ENCODE measurements around the gene KLRC2. TPM values are rescaled to one million over a fixed set of nuclear protein-coding genes. Genes with fewer than 3 reads are reported as not detected.
"Not testable (repeated sequence)": the region's sequence is repeated elsewhere in the genome, so short reads cannot be mapped to it uniquely, and the experiment has no call there.

Gene KLRC2
- total and polyA plus RNA-seq, 2 experiments from 2014 or later: not detected

DNA sequence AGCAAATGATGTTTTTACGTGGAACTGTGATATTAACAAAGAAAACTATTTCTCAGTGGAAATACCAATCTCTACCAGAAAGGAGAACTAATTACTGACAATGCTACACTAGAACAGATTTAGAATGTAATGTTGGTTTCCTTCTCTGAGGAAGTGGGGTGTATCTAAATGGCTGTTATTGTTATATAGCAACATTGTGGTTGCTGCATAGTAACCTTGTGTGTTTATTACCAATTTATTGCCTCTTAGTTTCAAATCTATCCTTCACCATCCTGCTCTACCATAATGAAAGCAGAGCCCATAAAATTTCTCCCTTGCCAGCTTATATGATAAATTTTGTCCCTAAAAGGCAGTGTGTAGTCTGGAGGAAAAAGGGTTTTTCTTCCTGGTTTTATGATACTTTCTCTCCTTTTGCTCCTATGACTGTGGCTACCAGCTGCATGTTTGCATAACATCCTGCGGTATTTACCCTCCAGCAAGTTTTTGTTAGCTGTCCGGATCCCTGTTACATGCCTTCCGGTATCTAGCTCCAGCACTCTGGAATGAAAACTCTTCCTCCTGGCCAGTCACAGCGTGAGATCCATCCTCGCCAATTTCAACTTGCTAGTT is 40.3 kb downstream of the KLRC2 start:
- H3K36me3 Mint-ChIP-seq (ENCODE audit: low read depth): no peaks in the 10 kb centered on the region
- TF ChIP-seq ZNF331 (CRISPR knock-in tag; IDR thresholded peaks at IDR 0.05; ENCODE audit: low read depth): no peak
- no peak overlapping the region for H3K4me2 ChIP-seq
- no peaks in the 10 kb centered on the region for H3K79me2 ChIP-seq (replicated peaks; ENCODE audit: insufficient read depth)
- H3K36me3 ChIP-seq (ENCODE audit: insufficient read depth): no peaks in the 10 kb centered on the region
- no peak overlapping the region for H3K4me3 Mint-ChIP-seq
- no peaks in the 10 kb centered on the region for H3K9me3 Mint-ChIP-seq
- peaks cover 5% of the 10 kb centered on the region for H3K4me1 Mint-ChIP-seq
- no peak overlapping the region for H3K27ac Mint-ChIP-seq
- no peak overlapping the region for H3K27ac ChIP-seq (ENCODE audit: low read depth)
- ATAC-seq: peak; percentile 72
- H3K4me3 ChIP-seq: no peak overlapping the region
- H2AFZ ChIP-seq: peak overlapping the region; percentile 60
- H3K4me1 ChIP-seq (ENCODE audit: insufficient read depth): peaks cover 3% of the 10 kb centered on the region; the same call in 1 of the 2 replicates
- H3F3A ChIP-seq (replicated peaks; ENCODE audit: low read depth): no peaks in the 10 kb centered on the region
- H3K27me3 ChIP-seq (ENCODE audit: insufficient read depth): no peaks in the 10 kb centered on the region
- no peaks in the 10 kb centered on the region for H3K27me3 Mint-ChIP-seq (ENCODE audit: insufficient read depth, low read depth, poor library complexity)
- H3K9me2 ChIP-seq (ENCODE audit: insufficient read depth): no peaks in the 10 kb centered on the region
- peak; percentile 13 for DNase-seq (ENCODE audit: low spot score)
- no peaks in the 10 kb centered on the region for H4K20me1 ChIP-seq (replicated peaks; ENCODE audit: insufficient read depth)

DNA sequence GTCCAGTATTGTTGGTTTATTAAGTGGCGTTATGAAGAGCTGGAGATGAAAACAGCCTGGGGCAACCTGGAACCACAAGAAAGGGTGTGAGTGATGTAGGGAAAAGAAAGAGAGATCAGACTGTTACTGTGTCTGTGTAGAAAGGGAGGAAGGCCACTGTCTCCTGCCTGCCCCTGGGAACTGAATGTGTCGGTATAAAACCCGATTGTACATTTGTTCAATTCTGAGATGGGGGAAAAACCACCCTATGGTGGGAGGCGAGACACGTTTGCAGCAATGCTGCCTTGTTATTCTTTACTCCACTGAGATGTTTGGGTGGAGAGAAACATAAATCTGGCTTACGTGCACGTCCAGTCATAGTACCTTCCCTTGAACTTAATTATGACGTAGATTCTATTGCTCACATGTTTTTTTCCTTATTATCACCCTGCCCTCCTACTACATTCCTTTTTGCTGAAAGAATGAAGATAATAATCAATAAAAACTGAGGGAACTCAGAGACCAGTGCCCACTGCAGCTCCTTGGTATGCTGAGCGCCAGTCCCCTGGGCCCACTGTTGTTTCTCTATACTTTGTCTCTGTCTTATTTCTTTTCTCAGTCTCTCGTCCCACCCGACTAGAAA is 41.2 kb downstream of the KLRC2 start:
- not testable (repeated sequence) for H3K27me3 ChIP-seq (ENCODE audit: insufficient read depth); H3K4me3 ChIP-seq; H3K4me2 ChIP-seq; ATAC-seq; H3K36me3 Mint-ChIP-seq (ENCODE audit: low read depth); H3K36me3 ChIP-seq (ENCODE audit: insufficient read depth); H3K79me2 ChIP-seq (replicated peaks; ENCODE audit: insufficient read depth); H3K4me1 ChIP-seq (ENCODE audit: insufficient read depth); H3K9me2 ChIP-seq (ENCODE audit: insufficient read depth); H3F3A ChIP-seq (replicated peaks; ENCODE audit: low read depth); DNase-seq (ENCODE audit: low spot score); H4K20me1 ChIP-seq (replicated peaks; ENCODE audit: insufficient read depth); H3K27ac Mint-ChIP-seq; H3K4me1 Mint-ChIP-seq; H3K27ac ChIP-seq (ENCODE audit: low read depth); H3K4me3 Mint-ChIP-seq; H3K27me3 Mint-ChIP-seq (ENCODE audit: insufficient read depth, low read depth, poor library complexity); H3K9me3 Mint-ChIP-seq
- H2AFZ ChIP-seq: peak overlapping the region; percentile 60

DNA sequence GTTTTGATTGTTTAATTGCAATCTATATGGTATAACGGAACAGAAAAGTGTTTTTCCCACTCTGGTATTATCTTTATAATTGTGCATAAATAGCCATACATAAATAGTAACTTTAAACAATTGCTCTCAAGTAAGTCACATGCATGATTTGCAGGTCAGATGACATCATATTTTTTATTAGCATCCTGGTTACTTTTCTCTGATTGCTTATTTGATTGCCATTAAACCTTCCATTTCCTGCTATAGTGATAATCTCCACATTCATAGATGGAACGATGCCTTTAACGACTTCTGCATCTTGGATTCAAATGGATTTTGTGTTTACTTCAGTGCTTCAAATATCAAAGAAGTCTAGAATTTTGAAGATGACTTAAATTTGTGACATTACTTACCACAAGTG is 42.5 kb downstream of the KLRC2 start:
- Histone ChIP-seq H3K4me2 (no peak overlapping the region), H3K36me3 (ENCODE audit: insufficient read depth) (no peaks in the 10 kb centered on the region), H3K79me2 (replicated peaks; ENCODE audit: insufficient read depth) (no peaks in the 10 kb centered on the region), H3K27me3 (ENCODE audit: insufficient read depth) (no peaks in the 10 kb centered on the region), H3K4me1 (ENCODE audit: insufficient read depth) (peaks cover 3% of the 10 kb centered on the region; the same call in 1 of the 2 replicates), H3K4me3 (no peak overlapping the region), H2AFZ (no peak overlapping the region), H3K9me2 (ENCODE audit: insufficient read depth) (no peaks in the 10 kb centered on the region), H3F3A (replicated peaks; ENCODE audit: low read depth) (no peaks in the 10 kb centered on the region), H4K20me1 (replicated peaks; ENCODE audit: insufficient read depth) (no peaks in the 10 kb centered on the region), H3K27ac (ENCODE audit: low read depth) (no peak overlapping the region)
- Mint-ChIP-seq H3K4me3 (no peak overlapping the region), H3K4me1 (peaks cover 5% of the 10 kb centered on the region), H3K27me3 (ENCODE audit: insufficient read depth, low read depth, poor library complexity) (no peaks in the 10 kb centered on the region), H3K36me3 (ENCODE audit: low read depth) (no peaks in the 10 kb centered on the region), H3K9me3 (no peaks in the 10 kb centered on the region), H3K27ac (no peak overlapping the region)
- TF ChIP-seq, protein P1, sequence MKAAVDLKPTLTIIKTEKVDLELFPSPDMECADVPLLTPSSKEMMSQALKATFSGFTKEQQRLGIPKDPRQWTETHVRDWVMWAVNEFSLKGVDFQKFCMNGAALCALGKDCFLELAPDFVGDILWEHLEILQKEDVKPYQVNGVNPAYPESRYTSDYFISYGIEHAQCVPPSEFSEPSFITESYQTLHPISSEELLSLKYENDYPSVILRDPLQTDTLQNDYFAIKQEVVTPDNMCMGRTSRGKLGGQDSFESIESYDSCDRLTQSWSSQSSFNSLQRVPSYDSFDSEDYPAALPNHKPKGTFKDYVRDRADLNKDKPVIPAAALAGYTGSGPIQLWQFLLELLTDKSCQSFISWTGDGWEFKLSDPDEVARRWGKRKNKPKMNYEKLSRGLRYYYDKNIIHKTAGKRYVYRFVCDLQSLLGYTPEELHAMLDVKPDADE (IDR thresholded peaks at IDR 0.05): no peak
- TF ChIP-seq POLR2AphosphoS5 (IDR thresholded peaks at IDR 0.05; ENCODE audit: low read depth) (no peak), JUNB (IDR thresholded peaks at IDR 0.05; ENCODE audit: unreplicated experiment) (no peak), STAT1 (IDR thresholded peaks at IDR 0.05; ENCODE audit: unreplicated experiment) (no peak), EZH2phosphoT487 (IDR thresholded peaks at IDR 0.05; ENCODE audit: unreplicated experiment) (no peak)
- TF ChIP-seq, protein P2, sequence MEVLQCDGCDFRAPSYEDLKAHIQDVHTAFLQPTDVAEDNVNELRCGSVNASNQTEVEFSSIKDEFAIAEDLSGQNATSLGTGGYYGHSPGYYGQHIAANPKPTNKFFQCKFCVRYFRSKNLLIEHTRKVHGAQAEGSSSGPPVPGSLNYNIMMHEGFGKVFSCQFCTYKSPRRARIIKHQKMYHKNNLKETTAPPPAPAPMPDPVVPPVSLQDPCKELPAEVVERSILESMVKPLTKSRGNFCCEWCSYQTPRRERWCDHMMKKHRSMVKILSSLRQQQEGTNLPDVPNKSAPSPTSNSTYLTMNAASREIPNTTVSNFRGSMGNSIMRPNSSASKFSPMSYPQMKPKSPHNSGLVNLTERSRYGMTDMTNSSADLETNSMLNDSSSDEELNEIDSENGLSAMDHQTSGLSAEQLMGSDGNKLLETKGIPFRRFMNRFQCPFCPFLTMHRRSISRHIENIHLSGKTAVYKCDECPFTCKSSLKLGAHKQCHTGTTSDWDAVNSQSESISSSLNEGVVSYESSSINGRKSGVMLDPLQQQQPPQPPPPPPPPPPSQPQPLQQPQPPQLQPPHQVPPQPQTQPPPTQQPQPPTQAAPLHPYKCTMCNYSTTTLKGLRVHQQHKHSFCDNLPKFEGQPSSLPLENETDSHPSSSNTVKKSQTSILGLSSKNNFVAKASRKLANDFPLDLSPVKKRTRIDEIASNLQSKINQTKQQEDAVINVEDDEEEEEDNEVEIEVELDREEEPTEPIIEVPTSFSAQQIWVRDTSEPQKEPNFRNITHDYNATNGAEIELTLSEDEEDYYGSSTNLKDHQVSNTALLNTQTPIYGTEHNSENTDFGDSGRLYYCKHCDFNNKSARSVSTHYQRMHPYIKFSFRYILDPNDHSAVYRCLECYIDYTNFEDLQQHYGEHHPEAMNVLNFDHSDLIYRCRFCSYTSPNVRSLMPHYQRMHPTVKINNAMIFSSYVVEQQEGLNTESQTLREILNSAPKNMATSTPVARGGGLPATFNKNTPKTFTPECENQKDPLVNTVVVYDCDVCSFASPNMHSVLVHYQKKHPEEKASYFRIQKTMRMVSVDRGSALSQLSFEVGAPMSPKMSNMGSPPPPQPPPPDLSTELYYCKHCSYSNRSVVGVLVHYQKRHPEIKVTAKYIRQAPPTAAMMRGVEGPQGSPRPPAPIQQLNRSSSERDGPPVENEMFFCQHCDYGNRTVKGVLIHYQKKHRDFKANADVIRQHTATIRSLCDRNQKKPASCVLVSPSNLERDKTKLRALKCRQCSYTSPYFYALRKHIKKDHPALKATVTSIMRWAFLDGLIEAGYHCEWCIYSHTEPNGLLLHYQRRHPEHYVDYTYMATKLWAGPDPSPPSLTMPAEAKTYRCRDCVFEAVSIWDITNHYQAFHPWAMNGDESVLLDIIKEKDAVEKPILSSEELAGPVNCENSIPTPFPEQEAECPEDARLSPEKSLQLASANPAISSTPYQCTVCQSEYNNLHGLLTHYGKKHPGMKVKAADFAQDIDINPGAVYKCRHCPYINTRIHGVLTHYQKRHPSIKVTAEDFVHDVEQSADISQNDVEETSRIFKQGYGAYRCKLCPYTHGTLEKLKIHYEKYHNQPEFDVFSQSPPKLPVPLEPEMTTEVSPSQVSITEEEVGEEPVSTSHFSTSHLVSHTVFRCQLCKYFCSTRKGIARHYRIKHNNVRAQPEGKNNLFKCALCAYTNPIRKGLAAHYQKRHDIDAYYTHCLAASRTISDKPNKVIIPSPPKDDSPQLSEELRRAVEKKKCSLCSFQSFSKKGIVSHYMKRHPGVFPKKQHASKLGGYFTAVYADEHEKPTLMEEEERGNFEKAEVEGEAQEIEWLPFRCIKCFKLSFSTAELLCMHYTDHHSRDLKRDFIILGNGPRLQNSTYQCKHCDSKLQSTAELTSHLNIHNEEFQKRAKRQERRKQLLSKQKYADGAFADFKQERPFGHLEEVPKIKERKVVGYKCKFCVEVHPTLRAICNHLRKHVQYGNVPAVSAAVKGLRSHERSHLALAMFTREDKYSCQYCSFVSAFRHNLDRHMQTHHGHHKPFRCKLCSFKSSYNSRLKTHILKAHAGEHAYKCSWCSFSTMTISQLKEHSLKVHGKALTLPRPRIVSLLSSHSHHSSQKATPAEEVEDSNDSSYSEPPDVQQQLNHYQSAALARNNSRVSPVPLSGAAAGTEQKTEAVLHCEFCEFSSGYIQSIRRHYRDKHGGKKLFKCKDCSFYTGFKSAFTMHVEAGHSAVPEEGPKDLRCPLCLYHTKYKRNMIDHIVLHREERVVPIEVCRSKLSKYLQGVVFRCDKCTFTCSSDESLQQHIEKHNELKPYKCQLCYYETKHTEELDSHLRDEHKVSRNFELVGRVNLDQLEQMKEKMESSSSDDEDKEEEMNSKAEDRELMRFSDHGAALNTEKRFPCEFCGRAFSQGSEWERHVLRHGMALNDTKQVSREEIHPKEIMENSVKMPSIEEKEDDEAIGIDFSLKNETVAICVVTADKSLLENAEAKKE (CRISPR knock-in tag; IDR thresholded peaks at IDR 0.05): no peak
- DNase-seq (ENCODE audit: low spot score) (no peak), ATAC-seq (no peak)
